Measurements from ENCODE around the gene GPLD1. TPM values are rescaled to one million over a fixed set of nuclear protein-coding genes. Genes with fewer than 3 reads are reported as not detected.
"Not testable (repeated sequence)": the region's sequence is repeated elsewhere in the genome, so short reads cannot be mapped to it uniquely, and the experiment has no call there.

Gene GPLD1
- total and polyA plus RNA-seq, 2 donors from 2014 or later, result 0.41 to 0.94 TPM

DNA sequence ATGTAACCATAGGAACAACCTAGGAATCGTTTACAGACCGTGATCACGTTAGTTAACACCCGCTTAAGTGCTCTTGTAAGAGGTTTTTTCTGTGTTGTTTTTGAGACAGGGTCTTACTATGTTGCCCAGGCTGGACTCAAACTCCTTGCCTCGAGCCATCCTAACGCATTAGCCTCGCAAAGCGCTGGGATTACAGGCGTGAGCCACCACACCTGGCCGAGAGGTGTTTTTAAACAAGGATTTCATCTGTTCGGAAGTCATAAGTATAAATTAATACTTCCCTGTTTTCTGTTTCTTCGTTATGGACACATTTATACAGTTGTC is 85.9 kb downstream of the GPLD1 start:
- no peak for FAIRE-seq
- intact Hi-C loops (cut with DNase I), result no loop called here

GRCh38 chr6:24402697-24403500 is 86.5 kb downstream of the GPLD1 start, which contains the start of gene MRS2:
Gene MRS2, plus strand, starts transcription at chr6:24402936. Its CDS starts 111 bp downstream, at chr6:24403047.
- DNase-seq (peak; percentile 89 to 96 (median 93)), FAIRE-seq (no peak)
- intact Hi-C loops (cut with DNase I), result no loop called here
- H3K4me3 ChIP-seq (ENCODE audit: low read length in 3 of 3), result peak within 1 kb of the TSS; percentile 92 to 98 (median 96)
- H3K27ac ChIP-seq (ENCODE audit: low read depth in 2 of 2, low read length in 2 of 2), result peak within 1 kb of the TSS; percentile 78 to 87
- no peaks in the 10 kb centered on the region for H3K9me3 ChIP-seq (ENCODE audit: control insufficient read depth in 2 of 3, insufficient read depth in 1 of 3, low read length in 3 of 3)
- H3K36me3 ChIP-seq (ENCODE audit: control insufficient read depth in 2 of 3, insufficient read depth in 3 of 3, low read length in 3 of 3), result peaks cover 0 to 5% (median 2%) of the 10 kb centered on the region in 3 donors
- peak within 1 kb of the TSS; percentile 89 to 91 (median 91) for H3K9ac ChIP-seq (ENCODE audit: low read length in 3 of 3)
- TF ChIP-seq, protein P1, sequence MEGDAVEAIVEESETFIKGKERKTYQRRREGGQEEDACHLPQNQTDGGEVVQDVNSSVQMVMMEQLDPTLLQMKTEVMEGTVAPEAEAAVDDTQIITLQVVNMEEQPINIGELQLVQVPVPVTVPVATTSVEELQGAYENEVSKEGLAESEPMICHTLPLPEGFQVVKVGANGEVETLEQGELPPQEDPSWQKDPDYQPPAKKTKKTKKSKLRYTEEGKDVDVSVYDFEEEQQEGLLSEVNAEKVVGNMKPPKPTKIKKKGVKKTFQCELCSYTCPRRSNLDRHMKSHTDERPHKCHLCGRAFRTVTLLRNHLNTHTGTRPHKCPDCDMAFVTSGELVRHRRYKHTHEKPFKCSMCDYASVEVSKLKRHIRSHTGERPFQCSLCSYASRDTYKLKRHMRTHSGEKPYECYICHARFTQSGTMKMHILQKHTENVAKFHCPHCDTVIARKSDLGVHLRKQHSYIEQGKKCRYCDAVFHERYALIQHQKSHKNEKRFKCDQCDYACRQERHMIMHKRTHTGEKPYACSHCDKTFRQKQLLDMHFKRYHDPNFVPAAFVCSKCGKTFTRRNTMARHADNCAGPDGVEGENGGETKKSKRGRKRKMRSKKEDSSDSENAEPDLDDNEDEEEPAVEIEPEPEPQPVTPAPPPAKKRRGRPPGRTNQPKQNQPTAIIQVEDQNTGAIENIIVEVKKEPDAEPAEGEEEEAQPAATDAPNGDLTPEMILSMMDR (IDR thresholded peaks at IDR 0.05; ENCODE audit: borderline replicate concordance, extremely low read depth, insufficient read depth), result peak; percentile 3
- H3K4me1 ChIP-seq (ENCODE audit: control insufficient read depth in 2 of 3, insufficient read depth in 2 of 3, low read depth in 1 of 3, low read length in 3 of 3), result peaks cover 3 to 5% (median 4%) of the 10 kb centered on the region in 3 donors
- H3K27me3 ChIP-seq (ENCODE audit: control insufficient read depth, insufficient read depth, low read length), result no peaks in the 10 kb centered on the region

More for the DNA sequence above, 85.9 kb downstream of the GPLD1 start:
- peak overlapping the region; percentile 92 to 98 (median 96) for H3K4me3 ChIP-seq (ENCODE audit: low read length in 3 of 3)
- TF ChIP-seq, protein P1 (IDR thresholded peaks at IDR 0.05; ENCODE audit: borderline replicate concordance, extremely low read depth, insufficient read depth), result no peak
- peaks cover 3 to 5% (median 4%) of the 10 kb centered on the region in 3 donors for H3K4me1 ChIP-seq (ENCODE audit: control insufficient read depth in 2 of 3, insufficient read depth in 2 of 3, low read depth in 1 of 3, low read length in 3 of 3)
- H3K27me3 ChIP-seq (ENCODE audit: control insufficient read depth, insufficient read depth, low read length), result no peaks in the 10 kb centered on the region
- DNase-seq, result peak in 1 of 5 donors; percentile 39
- no peaks in the 10 kb centered on the region for H3K9me3 ChIP-seq (ENCODE audit: control insufficient read depth in 2 of 3, insufficient read depth in 1 of 3, low read length in 3 of 3)
- H3K36me3 ChIP-seq (ENCODE audit: control insufficient read depth in 2 of 3, insufficient read depth in 3 of 3, low read length in 3 of 3), result peaks cover under 1 to 6% (median 2%) of the 10 kb centered on the region in 3 donors
- peak overlapping the region; percentile 78 to 87 for H3K27ac ChIP-seq (ENCODE audit: low read depth in 2 of 2, low read length in 2 of 2)
- H3K9ac ChIP-seq (ENCODE audit: low read length in 3 of 3), result peak overlapping the region; percentile 89 to 91 (median 91)

DNA sequence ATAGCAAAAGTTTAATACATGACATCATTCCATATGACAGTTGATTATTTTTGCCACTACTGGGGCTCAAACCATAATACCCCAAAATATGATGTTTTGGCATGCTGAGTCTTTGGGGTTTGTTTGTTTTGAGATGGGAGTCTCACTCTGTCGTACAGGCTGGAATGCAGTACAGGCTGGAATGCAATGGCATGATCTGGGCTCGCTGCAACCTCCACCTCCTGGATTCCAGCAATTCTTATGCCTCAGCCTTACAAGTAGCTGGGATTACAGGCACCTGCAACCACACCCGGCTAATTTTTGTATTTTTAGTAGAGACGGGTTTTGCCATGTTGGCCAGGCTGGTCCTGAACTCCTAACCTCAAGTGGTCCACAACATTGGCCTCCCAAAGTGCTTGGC is 87.9 kb downstream of the GPLD1 start:
- Histone ChIP-seq H3K9me3 (ENCODE audit: control insufficient read depth in 2 of 3, insufficient read depth in 1 of 3, low read length in 3 of 3) (no peaks in the 10 kb centered on the region), H3K4me1 (ENCODE audit: control insufficient read depth in 2 of 3, insufficient read depth in 2 of 3, low read depth in 1 of 3, low read length in 3 of 3) (peaks cover 3 to 5% (median 4%) of the 10 kb centered on the region in 3 donors), H3K9ac (ENCODE audit: low read length in 3 of 3) (no peak overlapping the region), H3K27me3 (ENCODE audit: control insufficient read depth, insufficient read depth, low read length) (no peaks in the 10 kb centered on the region), H3K4me3 (ENCODE audit: low read length in 3 of 3) (no peak overlapping the region), H3K27ac (ENCODE audit: low read depth in 2 of 2, low read length in 2 of 2) (no peak overlapping the region), H3K36me3 (ENCODE audit: control insufficient read depth in 2 of 3, insufficient read depth in 3 of 3, low read length in 3 of 3) (peaks cover 0 to 5% (median 0%) of the 10 kb centered on the region in 3 donors)
- peak in 1 of 5 donors; percentile 16 for DNase-seq
- intact Hi-C loops (cut with DNase I), result no loop called here
- no peak for FAIRE-seq
- TF ChIP-seq, protein P1 (IDR thresholded peaks at IDR 0.05; ENCODE audit: borderline replicate concordance, extremely low read depth, insufficient read depth), result no peak

GRCh38 chr6:24400045-24401039 is 89.0 kb downstream of the GPLD1 start:
- H3K27me3 ChIP-seq (ENCODE audit: control insufficient read depth, insufficient read depth, low read length); H3K4me1 ChIP-seq (ENCODE audit: control insufficient read depth in 2 of 3, insufficient read depth in 2 of 3, low read depth in 1 of 3, low read length in 3 of 3); H3K9me3 ChIP-seq (ENCODE audit: control insufficient read depth in 2 of 3, insufficient read depth in 1 of 3, low read length in 3 of 3); H3K9ac ChIP-seq (ENCODE audit: low read length in 3 of 3); DNase-seq; intact Hi-C loops (cut with DNase I); H3K36me3 ChIP-seq (ENCODE audit: control insufficient read depth in 2 of 3, insufficient read depth in 3 of 3, low read length in 3 of 3); H3K27ac ChIP-seq (ENCODE audit: low read depth in 2 of 2, low read length in 2 of 2); FAIRE-seq; H3K4me3 ChIP-seq (ENCODE audit: low read length in 3 of 3): not testable (repeated sequence)
